MM.1S (cell line): ENCODE results near the gene BAIAP2L2.

Experiments used
- CTCF ChIP-seq: fragments of 300-600 bp; sonication (generic); IDR thresholded peaks from 2 replicates; pipeline ENCODE4 v1.5.1; 2016; ENCODE audit warnings: antibody characterized with exemption, low read length, mixed read lengths
- EZH2 ChIP-seq: fragments of 300-600 bp; sonication (generic); optimal IDR thresholded peaks from 2 replicates; pipeline ENCODE3; 2017; ENCODE audit warnings: low read depth, mild to moderate bottlenecking, antibody characterized with exemption, low read length, mixed read lengths

- TF ChIP-seq CTCF = no peak
- TF ChIP-seq EZH2 = no peak
These were observed 40.1 kb downstream of the BAIAP2L2 start for GRCh38 chr22:38070250-38070921.
